ENCODE results near the gene EPHA1.

DNA sequence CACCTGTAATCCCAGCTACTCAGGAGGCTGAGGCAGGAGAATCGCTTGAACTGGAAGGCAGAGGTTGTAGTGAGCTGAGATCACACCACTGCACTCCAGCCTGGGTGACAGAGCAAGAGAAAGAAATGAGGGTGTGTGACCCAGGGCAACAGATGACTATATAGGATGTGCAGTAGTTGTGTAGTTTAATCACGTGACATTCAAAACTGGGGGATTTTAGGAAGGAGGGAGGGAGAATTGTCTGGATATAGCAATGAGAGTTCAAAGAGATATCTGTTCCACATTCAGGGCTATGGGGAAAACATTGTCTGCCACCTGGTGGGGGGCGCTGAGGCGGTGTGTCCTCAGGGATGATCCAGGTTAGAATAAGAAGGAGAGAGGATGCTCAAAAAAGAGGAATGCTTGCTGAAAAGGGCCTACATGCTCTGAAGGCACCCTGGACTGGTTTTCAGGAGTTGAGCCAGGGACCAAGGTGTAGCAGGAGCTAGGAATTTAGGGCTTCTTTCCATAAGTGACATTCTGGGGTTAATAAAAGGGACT is 35.3 kb downstream of the EPHA1 start:
- TF ChIP-seq, protein P1, sequence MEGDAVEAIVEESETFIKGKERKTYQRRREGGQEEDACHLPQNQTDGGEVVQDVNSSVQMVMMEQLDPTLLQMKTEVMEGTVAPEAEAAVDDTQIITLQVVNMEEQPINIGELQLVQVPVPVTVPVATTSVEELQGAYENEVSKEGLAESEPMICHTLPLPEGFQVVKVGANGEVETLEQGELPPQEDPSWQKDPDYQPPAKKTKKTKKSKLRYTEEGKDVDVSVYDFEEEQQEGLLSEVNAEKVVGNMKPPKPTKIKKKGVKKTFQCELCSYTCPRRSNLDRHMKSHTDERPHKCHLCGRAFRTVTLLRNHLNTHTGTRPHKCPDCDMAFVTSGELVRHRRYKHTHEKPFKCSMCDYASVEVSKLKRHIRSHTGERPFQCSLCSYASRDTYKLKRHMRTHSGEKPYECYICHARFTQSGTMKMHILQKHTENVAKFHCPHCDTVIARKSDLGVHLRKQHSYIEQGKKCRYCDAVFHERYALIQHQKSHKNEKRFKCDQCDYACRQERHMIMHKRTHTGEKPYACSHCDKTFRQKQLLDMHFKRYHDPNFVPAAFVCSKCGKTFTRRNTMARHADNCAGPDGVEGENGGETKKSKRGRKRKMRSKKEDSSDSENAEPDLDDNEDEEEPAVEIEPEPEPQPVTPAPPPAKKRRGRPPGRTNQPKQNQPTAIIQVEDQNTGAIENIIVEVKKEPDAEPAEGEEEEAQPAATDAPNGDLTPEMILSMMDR (IDR thresholded peaks at IDR 0.05; ENCODE audit: low read depth, low read length, missing input control) = no peak
- TF ChIP-seq FOXA1 (IDR thresholded peaks at IDR 0.05) = no peak
